ENCODE results near the gene KASH5. TPM values are rescaled to one million over a fixed set of nuclear protein-coding genes. Genes with fewer than 3 reads are reported as not detected.

Gene KASH5
- polyA plus RNA-seq, 2 of the 4 experiments (the other 2 are of a cell fraction): 0.08 to 0.17 TPM

DNA sequence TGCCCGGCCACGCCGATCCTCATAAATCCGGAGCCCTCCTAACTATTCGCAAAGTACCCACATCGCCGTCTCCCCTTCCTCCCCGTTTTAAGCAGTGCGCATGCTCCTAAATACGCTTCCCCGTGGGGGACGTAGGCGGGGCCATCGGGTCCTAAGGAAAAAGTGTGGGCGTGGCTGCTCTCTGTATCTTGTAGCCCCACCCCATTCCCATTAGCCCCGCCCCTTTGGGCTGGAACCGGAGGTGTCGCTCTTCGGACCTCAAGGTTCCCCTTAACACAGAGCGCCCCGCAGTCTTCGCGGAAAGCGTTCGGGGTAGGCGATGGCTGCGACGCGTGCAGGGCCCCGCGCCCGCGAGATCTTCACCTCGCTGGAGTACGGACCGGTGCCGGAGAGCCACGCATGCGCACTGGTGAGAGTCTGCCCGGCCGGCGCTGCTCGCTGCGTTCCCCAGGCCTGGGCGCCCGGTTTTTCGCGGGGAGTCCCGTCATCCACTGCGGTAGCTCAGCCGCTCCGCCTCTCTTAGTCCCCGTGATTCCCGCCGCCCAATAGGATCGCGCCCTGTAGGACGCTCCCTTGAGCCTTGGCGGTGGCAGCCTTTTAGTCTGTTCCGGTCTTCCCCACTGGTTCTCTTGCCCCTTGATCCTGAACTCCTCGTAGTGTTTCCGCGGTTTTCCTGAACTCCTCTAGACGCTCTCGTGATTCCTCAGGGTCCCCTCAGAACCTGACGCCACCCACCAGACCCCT, 65.1 kb downstream of the KASH5 start, which contains the start of gene ALDH16A1:
Gene ALDH16A1 (plus strand): TSS at position 213 of the 744 bp plus-strand sequence. CDS start 107 bp downstream, at position 320.
- FAIRE-seq (no peak), DNase-seq (ENCODE audit: low read depth in 1 of 2, low spot score in 1 of 2) (peak; percentile 99), ATAC-seq (peak; percentile 88 to 92)
- ChIA-PET POLR2A (interaction anchor here (0.5 to 1.5 kb wide), 25 partner anchors 10 to 304 kb away, joined by 3 to 11 read pairs (median 4); partner anchors contain the start of genes DKKL1, FLT3LG, NOSIP and PRMT1), CTCF (interaction anchor here (0.5 to 19.0 kb wide), 7 partner anchors 10 to 254 kb away, joined by 3 to 244 read pairs (median 5); partner anchors contain the start of genes FLT3LG and KASH5)
- Histone ChIP-seq H3K4me3 (peak within 1 kb of the TSS; percentile 90), H3K27ac (peak within 1 kb of the TSS; percentile 93 to 99), H3K9me3 (no peaks in the 10 kb centered on the region), H3K4me1 (peaks cover 25% of the 10 kb centered on the region), H3K4me2 (peak within 1 kb of the TSS; percentile 89)
- WGBS (ENCODE audit: missing lambda C conversion rate): 2% methylated on average over 38 of the region's 66 CpGs
- TF ChIP-seq ZSCAN20 (CRISPR knock-in tag; IDR thresholded peaks at IDR 0.05) (no peak), USF2 (IDR thresholded peaks at IDR 0.05) (peak; percentile 92), FOSB (CRISPR knock-in tag; IDR thresholded peaks at IDR 0.05) (no peak), HOXB13 (CRISPR knock-in tag; IDR thresholded peaks at IDR 0.05; ENCODE audit: low read depth) (no peak), CHD2 (IDR thresholded peaks at IDR 0.05; ENCODE audit: low read length, partially characterized antibody) (peak; percentile 74), HOXB5 (CRISPR knock-in tag; IDR thresholded peaks at IDR 0.05) (0 out of 2 replicates have a peak, but pooled peaks have one; percentile 13), KDM1A (IDR thresholded peaks at IDR 0.05; ENCODE audit: low read depth) (no peak), EHF (CRISPR knock-in tag; IDR thresholded peaks at IDR 0.05) (no peak), FOSL2 (IDR thresholded peaks at IDR 0.05) (no peak), FOSL2 (CRISPR knock-in tag; IDR thresholded peaks at IDR 0.05) (no peak), CBX2 (IDR thresholded peaks at IDR 0.05; ENCODE audit: borderline replicate concordance, low read depth) (no peak), MAZ (IDR thresholded peaks at IDR 0.05; ENCODE audit: borderline replicate concordance, low read depth, low read length) (no peak), PHF8 (IDR thresholded peaks at IDR 0.05; ENCODE audit: borderline replicate concordance, low read depth) (no peak; the same call in 1 of the 2 replicates), JUN (IDR thresholded peaks at IDR 0.05) (peak; percentile 68 to 95; a peak in 4 of 5 replicates), RFX5 (IDR thresholded peaks at IDR 0.05) (no peak), ZC3H11A (IDR thresholded peaks at IDR 0.05) (no peak), RARB (CRISPR knock-in tag; IDR thresholded peaks at IDR 0.05) (peak; percentile 63; the same call in 1 of the 2 replicates), MAX (IDR thresholded peaks at IDR 0.05) (peak; percentile 84), POLR2A (IDR thresholded peaks at IDR 0.05; ENCODE audit: low read length) (peak; percentile 85), REST (IDR thresholded peaks at IDR 0.05) (peak; percentile 52), EHMT2 (IDR thresholded peaks at IDR 0.05; ENCODE audit: low read depth) (no peak), HES2 (IDR thresholded peaks at IDR 0.05) (no peak), JUNB (IDR thresholded peaks at IDR 0.05) (no peak), BCL3 (IDR thresholded peaks at IDR 0.05) (peak; percentile 94; the same call in 2 of the 3 replicates), ELK1 (IDR thresholded peaks at IDR 0.05; ENCODE audit: low read depth, low read length) (no peak), GATA3 (IDR thresholded peaks at IDR 0.05; ENCODE audit: borderline replicate concordance) (peak; percentile 5; the same call in 1 of the 2 replicates), RAD21 (conservative IDR thresholded peaks at IDR 0.05 in 1 of 2, IDR thresholded peaks at IDR 0.05 in 1 of 2) (no peak), POLR2AphosphoS2 (conservative IDR thresholded peaks at IDR 0.05; ENCODE audit: low read length) (no peak)
- TF ChIP-seq, protein P1, sequence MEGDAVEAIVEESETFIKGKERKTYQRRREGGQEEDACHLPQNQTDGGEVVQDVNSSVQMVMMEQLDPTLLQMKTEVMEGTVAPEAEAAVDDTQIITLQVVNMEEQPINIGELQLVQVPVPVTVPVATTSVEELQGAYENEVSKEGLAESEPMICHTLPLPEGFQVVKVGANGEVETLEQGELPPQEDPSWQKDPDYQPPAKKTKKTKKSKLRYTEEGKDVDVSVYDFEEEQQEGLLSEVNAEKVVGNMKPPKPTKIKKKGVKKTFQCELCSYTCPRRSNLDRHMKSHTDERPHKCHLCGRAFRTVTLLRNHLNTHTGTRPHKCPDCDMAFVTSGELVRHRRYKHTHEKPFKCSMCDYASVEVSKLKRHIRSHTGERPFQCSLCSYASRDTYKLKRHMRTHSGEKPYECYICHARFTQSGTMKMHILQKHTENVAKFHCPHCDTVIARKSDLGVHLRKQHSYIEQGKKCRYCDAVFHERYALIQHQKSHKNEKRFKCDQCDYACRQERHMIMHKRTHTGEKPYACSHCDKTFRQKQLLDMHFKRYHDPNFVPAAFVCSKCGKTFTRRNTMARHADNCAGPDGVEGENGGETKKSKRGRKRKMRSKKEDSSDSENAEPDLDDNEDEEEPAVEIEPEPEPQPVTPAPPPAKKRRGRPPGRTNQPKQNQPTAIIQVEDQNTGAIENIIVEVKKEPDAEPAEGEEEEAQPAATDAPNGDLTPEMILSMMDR (IDR thresholded peaks at IDR 0.05): no peak
- TF ChIP-seq, protein P2, sequence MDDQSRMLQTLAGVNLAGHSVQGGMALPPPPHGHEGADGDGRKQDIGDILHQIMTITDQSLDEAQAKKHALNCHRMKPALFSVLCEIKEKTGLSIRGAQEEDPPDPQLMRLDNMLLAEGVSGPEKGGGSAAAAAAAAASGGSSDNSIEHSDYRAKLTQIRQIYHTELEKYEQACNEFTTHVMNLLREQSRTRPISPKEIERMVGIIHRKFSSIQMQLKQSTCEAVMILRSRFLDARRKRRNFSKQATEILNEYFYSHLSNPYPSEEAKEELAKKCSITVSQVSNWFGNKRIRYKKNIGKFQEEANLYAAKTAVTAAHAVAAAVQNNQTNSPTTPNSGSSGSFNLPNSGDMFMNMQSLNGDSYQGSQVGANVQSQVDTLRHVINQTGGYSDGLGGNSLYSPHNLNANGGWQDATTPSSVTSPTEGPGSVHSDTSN (IDR thresholded peaks at IDR 0.05): 0 out of 2 replicates have a peak, but pooled peaks have one; percentile 71

Measured in A549 (cell line).